Trophoblast cell (in vitro differentiated cells and primary cell): ENCODE measurements around the gene TMEM141.
"Not testable (repeated sequence)": the region's sequence is repeated elsewhere in the genome, so short reads cannot be mapped to it uniquely, and the experiment has no call there.

Experiments used
- DNase-seq, 2 donors: peaks; one replicate each; pipeline ENCODE4 v3.0.0-alpha.2; 2016
- H2AFZ ChIP-seq: 2 replicates; pipeline ENCODE4 v1.6.1; 2013; ENCODE audit warnings: low read length, moderate library complexity, mild to moderate bottlenecking; ENCODE audit not compliant: insufficient read depth, poor library complexity
- H2AK5ac ChIP-seq: 2 replicates; pipeline ENCODE4 v1.6.1; 2013; ENCODE audit warnings: mild to moderate bottlenecking, low read length
- H2BK120ac ChIP-seq: 2 replicates; pipeline ENCODE4 v1.6.1; 2013; ENCODE audit warnings: low read length, mild to moderate bottlenecking, moderate library complexity; ENCODE audit not compliant: insufficient read depth, poor library complexity
- H2BK12ac ChIP-seq: 2 replicates; pipeline ENCODE4 v1.6.1; 2013; ENCODE audit warnings: mild to moderate bottlenecking, low read length, moderate library complexity
- H2BK5ac ChIP-seq: 2 replicates; pipeline ENCODE4 v1.6.1; 2013; ENCODE audit warnings: low read length, low read depth, moderate library complexity, mild to moderate bottlenecking; ENCODE audit not compliant: poor library complexity
- H3K14ac ChIP-seq: 2 replicates; pipeline ENCODE4 v1.6.1; 2013; ENCODE audit warnings: mild to moderate bottlenecking, low read length
- H3K18ac ChIP-seq: 2 replicates; pipeline ENCODE4 v1.6.1; 2013; ENCODE audit warnings: mild to moderate bottlenecking, low read length
- H3K23ac ChIP-seq: 2 replicates; pipeline ENCODE4 v1.6.1; 2013; ENCODE audit warnings: low read length
- H3K27ac ChIP-seq: 2 replicates; pipeline ENCODE4 v1.5.1; 2013; ENCODE audit warnings: low read depth, mild to moderate bottlenecking, inconsistent platforms, low read length, moderate library complexity
- H3K27me3 ChIP-seq: 2 replicates; pipeline ENCODE4 v1.6.1; 2013; ENCODE audit warnings: inconsistent platforms, mild to moderate bottlenecking, low read length, moderate library complexity; ENCODE audit not compliant: insufficient read depth
- H3K36me3 ChIP-seq, 2 experiments: 1 replicate in 1 of 2; 2 replicates in 1 of 2; pipeline ENCODE4 v1.6.1; 2013; ENCODE audit warnings: low read length in 2 of 2, mild to moderate bottlenecking in 2 of 2, moderate library complexity in 1 of 2; ENCODE audit not compliant: insufficient read depth in 2 of 2, control insufficient read depth in 1 of 2
- H3K4ac ChIP-seq: 2 replicates; pipeline ENCODE4 v1.6.1; 2013; ENCODE audit warnings: low read depth, mild to moderate bottlenecking, low read length, moderate library complexity
- H3K4me1 ChIP-seq, 2 experiments: 1 replicate in 1 of 2; 2 replicates in 1 of 2; pipeline ENCODE4 v1.6.1; 2013; ENCODE audit warnings: low read length in 2 of 2, mild to moderate bottlenecking in 2 of 2, moderate library complexity in 1 of 2; ENCODE audit not compliant: insufficient read depth in 2 of 2, control insufficient read depth in 1 of 2
- H3K4me2 ChIP-seq: 2 replicates; pipeline ENCODE4 v1.6.1; 2013; ENCODE audit warnings: inconsistent platforms, mild to moderate bottlenecking, low read length, moderate library complexity
- H3K4me3 ChIP-seq: 2 replicates; pipeline ENCODE4 v1.5.1; 2013; ENCODE audit warnings: mild to moderate bottlenecking, low read depth, low read length, inconsistent platforms
- H3K79me1 ChIP-seq: one replicate; pipeline ENCODE4 v1.6.1; 2013; ENCODE audit warnings: low read length
- H3K79me2 ChIP-seq: 2 replicates; pipeline ENCODE4 v1.6.1; 2013; ENCODE audit warnings: low read length, mild to moderate bottlenecking; ENCODE audit not compliant: control insufficient read depth, insufficient read depth, poor library complexity
- H3K9ac ChIP-seq: 2 replicates; pipeline ENCODE4 v1.6.1; 2013; ENCODE audit warnings: mild to moderate bottlenecking, low read length
- H3K9me3 ChIP-seq: 2 replicates; pipeline ENCODE4 v1.6.1; 2013; ENCODE audit warnings: low read depth, mild to moderate bottlenecking, control low read depth, inconsistent platforms, low read length; ENCODE audit not compliant: insufficient read depth
- H4K12ac ChIP-seq: 2 replicates; pipeline ENCODE4 v1.6.1; 2013; ENCODE audit warnings: low read depth, mild to moderate bottlenecking, low read length, moderate library complexity
- H4K8ac ChIP-seq: 2 replicates; pipeline ENCODE4 v1.6.1; 2013; ENCODE audit warnings: low read depth, mild to moderate bottlenecking, low read length, moderate library complexity
- H4K91ac ChIP-seq: one replicate; pipeline ENCODE4 v1.6.1; 2013; ENCODE audit warnings: low read depth, mild to moderate bottlenecking, low read length, moderate library complexity
- WGBS: extraction: QIAGEN DNeasy Blood & Tissue Kit; methylation state at CpG from one replicate; pipeline ENCODE4 v1.1.7; 2013; ENCODE audit warnings: missing lambda C conversion rate; ENCODE audit not compliant: insufficient read length, insufficient coverage; ENCODE audit errors: extremely low coverage; 5-methylcytosine and 5-hydroxymethylcytosine counted together

Gene TMEM141

GRCh38 chr9:136760424-136760823 is 30.7 kb upstream of the TMEM141 start:
- Histone ChIP-seq H3K23ac (no peak overlapping the region), H4K91ac (no peak overlapping the region), H2AK5ac (no peak overlapping the region), H3K27me3 (no peaks in the 10 kb centered on the region), H3K9ac (no peak overlapping the region), H3K4me2 (no peak overlapping the region), H3K18ac (no peak overlapping the region), H4K12ac (no peak overlapping the region), H2BK120ac (no peak overlapping the region), H3K14ac (no peak overlapping the region), H3K79me1 (peaks cover 4% of the 10 kb centered on the region), H3K4me3 (no peak overlapping the region), H3K4ac (no peak overlapping the region), H3K27ac (no peak overlapping the region), H3K36me3 (no peaks in the 10 kb centered on the region), H2BK5ac (no peak overlapping the region), H4K8ac (no peak overlapping the region), H2AFZ (no peak overlapping the region), H3K4me1 (peaks cover 10 to 12% of the 10 kb centered on the region in 2 experiments), H3K79me2 (no peaks in the 10 kb centered on the region), H2BK12ac (no peak overlapping the region), H3K9me3 (peaks cover 14% of the 10 kb centered on the region)
- DNase-seq, result no peak
- no CpG with 5 or more reads among the region's 25 CpGs for WGBS

GRCh38 chr9:136760834-136761544 is 30.2 kb upstream of the TMEM141 start:
- H3K27me3 ChIP-seq, H2BK5ac ChIP-seq, H3K4me2 ChIP-seq, H4K91ac ChIP-seq, H4K8ac ChIP-seq, H3K4me3 ChIP-seq, H2BK12ac ChIP-seq, H3K36me3 ChIP-seq, H3K4ac ChIP-seq, H3K23ac ChIP-seq, H3K14ac ChIP-seq, H3K79me2 ChIP-seq, H3K79me1 ChIP-seq, H2AK5ac ChIP-seq, H3K9ac ChIP-seq, H3K9me3 ChIP-seq, H3K27ac ChIP-seq, H3K18ac ChIP-seq, H2BK120ac ChIP-seq, H4K12ac ChIP-seq: not testable (repeated sequence)
- peak; percentile 24 to 57 for DNase-seq
- Histone ChIP-seq H3K4me1 (peaks cover 10 to 12% of the 10 kb centered on the region in 2 experiments), H2AFZ (peak overlapping the region; percentile 35)
- no CpG with 5 or more reads among the region's 22 CpGs for WGBS

GRCh38 chr9:136761545-136761981 is 29.6 kb upstream of the TMEM141 start:
- Histone ChIP-seq H2BK5ac (no peak overlapping the region), H2AFZ (no peak overlapping the region)

GRCh38 chr9:136762221-136762691 is 28.9 kb upstream of the TMEM141 start:
- Histone ChIP-seq H3K27ac (no peak overlapping the region), H3K4me2 (no peak overlapping the region), H2AFZ (peak overlapping the region; percentile 37), H4K91ac (peak overlapping the region; percentile 70), H3K36me3 (no peaks in the 10 kb centered on the region), H3K4me1 (peaks cover 10 to 12% of the 10 kb centered on the region in 2 experiments), H3K4ac (peak overlapping the region; percentile 12), H4K12ac (no peak overlapping the region), H3K79me1 (peaks cover 4% of the 10 kb centered on the region), H3K4me3 (no peak overlapping the region), H3K14ac (peak overlapping the region; percentile 77), H3K9ac (no peak overlapping the region), H3K79me2 (no peaks in the 10 kb centered on the region), H2BK12ac (peak overlapping the region; percentile 81), H2AK5ac (peak overlapping the region; percentile 73), H3K18ac (peak overlapping the region; percentile 54), H3K23ac (no peak overlapping the region), H3K9me3 (peaks cover 6% of the 10 kb centered on the region), H4K8ac (peak overlapping the region; percentile 76), H2BK5ac (peak overlapping the region; percentile 78), H3K27me3 (no peaks in the 10 kb centered on the region), H2BK120ac (peak overlapping the region; percentile 56)
- DNase-seq, result no peak
- no CpG with 5 or more reads among the region's 17 CpGs for WGBS

More at GRCh38 chr9:136761545-136761981, 29.6 kb upstream of the TMEM141 start:
- H4K8ac ChIP-seq, result no peak overlapping the region
- no peak for DNase-seq
- H3K18ac ChIP-seq, result no peak overlapping the region
- H3K79me1 ChIP-seq, result peaks cover 4% of the 10 kb centered on the region
- no peak overlapping the region for H3K14ac ChIP-seq
- WGBS, result no CpG with 5 or more reads among the region's 13 CpGs
- no peak overlapping the region for H3K9ac ChIP-seq
- no peaks in the 10 kb centered on the region for H3K79me2 ChIP-seq
- H3K4me1 ChIP-seq, result peaks cover 10 to 12% of the 10 kb centered on the region in 2 experiments
- no peak overlapping the region for H3K27ac ChIP-seq
- H4K91ac ChIP-seq, result no peak overlapping the region
- no peak overlapping the region for H2BK120ac ChIP-seq
- H2BK12ac ChIP-seq, result no peak overlapping the region
- H3K4me2 ChIP-seq, result no peak overlapping the region
- H3K4me3 ChIP-seq, result no peak overlapping the region
- H2AK5ac ChIP-seq, result no peak overlapping the region
- H3K36me3 ChIP-seq, result no peaks in the 10 kb centered on the region
- H3K27me3 ChIP-seq, result no peaks in the 10 kb centered on the region
- H3K23ac ChIP-seq, result no peak overlapping the region
- no peak overlapping the region for H4K12ac ChIP-seq
- no peak overlapping the region for H3K4ac ChIP-seq
- peaks cover 6% of the 10 kb centered on the region for H3K9me3 ChIP-seq
